Peyer's patch (tissue), 4 donors: ENCODE measurements around the gene TRIM26.

Experiments
- POLR2A ChIP-seq, 2 donors: fragments of 450-650 bp; IDR thresholded peaks; one replicate each; pipeline ENCODE4 v1.5.1; 2017; ENCODE audit warnings: antibody characterized with exemption in 2 of 2, mild to moderate bottlenecking in 2 of 2, moderate library complexity in 2 of 2
- TF ChIP-seq, protein P1 (sequence below), 6 experiments: fragments of 450-650 bp in 4 of 6; fragments of 200-600 bp in 2 of 6; sonication (generic) in 1 of 6; IDR thresholded peaks; one replicate each; pipeline ENCODE4 v1.5.1; 2017 to 2019; ENCODE audit warnings: antibody characterized with exemption in 6 of 6, mild to moderate bottlenecking in 3 of 6, moderate library complexity in 1 of 6

DNA sequence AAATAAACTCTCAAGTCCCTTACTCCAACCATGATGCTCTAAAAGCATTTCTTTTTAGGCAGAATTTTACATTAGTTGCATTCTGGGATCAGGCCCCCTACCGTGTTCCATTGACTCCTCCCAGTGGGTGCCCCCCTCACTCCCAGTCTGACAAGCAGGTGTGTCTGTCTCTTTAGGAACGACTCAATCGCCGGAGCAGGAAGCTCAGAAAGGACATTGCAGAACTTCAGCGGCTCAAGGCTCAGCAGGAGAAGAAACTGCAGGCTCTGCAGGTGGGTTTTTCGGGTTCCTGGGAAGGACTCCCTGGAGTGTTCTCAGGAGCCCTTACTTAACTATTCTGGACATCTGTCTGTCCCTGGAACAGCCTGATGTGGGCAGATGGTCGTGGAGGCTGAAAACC is 67.4 kb downstream of the TRIM26 start:
- TF ChIP-seq, protein P1, sequence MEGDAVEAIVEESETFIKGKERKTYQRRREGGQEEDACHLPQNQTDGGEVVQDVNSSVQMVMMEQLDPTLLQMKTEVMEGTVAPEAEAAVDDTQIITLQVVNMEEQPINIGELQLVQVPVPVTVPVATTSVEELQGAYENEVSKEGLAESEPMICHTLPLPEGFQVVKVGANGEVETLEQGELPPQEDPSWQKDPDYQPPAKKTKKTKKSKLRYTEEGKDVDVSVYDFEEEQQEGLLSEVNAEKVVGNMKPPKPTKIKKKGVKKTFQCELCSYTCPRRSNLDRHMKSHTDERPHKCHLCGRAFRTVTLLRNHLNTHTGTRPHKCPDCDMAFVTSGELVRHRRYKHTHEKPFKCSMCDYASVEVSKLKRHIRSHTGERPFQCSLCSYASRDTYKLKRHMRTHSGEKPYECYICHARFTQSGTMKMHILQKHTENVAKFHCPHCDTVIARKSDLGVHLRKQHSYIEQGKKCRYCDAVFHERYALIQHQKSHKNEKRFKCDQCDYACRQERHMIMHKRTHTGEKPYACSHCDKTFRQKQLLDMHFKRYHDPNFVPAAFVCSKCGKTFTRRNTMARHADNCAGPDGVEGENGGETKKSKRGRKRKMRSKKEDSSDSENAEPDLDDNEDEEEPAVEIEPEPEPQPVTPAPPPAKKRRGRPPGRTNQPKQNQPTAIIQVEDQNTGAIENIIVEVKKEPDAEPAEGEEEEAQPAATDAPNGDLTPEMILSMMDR (IDR thresholded peaks at IDR 0.05) = no peak
- no peak for TF ChIP-seq POLR2A (IDR thresholded peaks at IDR 0.05)
